Immature natural killer cell (primary cell): ENCODE data around the gene ARID3C. TPM values are rescaled to one million over a fixed set of nuclear protein-coding genes. Genes with fewer than 3 reads are reported as not detected.
A peak's percentile ranks its signal among the peaks of the same experiment; 100 is the strongest.

Experiments
- DNase-seq, 3 donors: peaks; one replicate each; pipeline ENCODE4 v3.0.0; 2022; ENCODE audit warnings: mixed read lengths in 1 of 3
- H3K27ac Mint-ChIP-seq, 6 donors: one replicate each; pipeline ENCODE4 v1.8.0; 2020; ENCODE audit warnings: mixed read lengths in 6 of 6, mild to moderate bottlenecking in 5 of 6, inconsistent platforms in 4 of 6, moderate library complexity in 3 of 6
- H3K27me3 Mint-ChIP-seq, 3 donors: one replicate each; pipeline ENCODE4 v1.8.0; 2020 to 2021; ENCODE audit warnings: low read depth in 3 of 3, mild to moderate bottlenecking in 3 of 3, mixed read lengths in 3 of 3, moderate library complexity in 3 of 3, inconsistent platforms in 1 of 3
- H3K36me3 Mint-ChIP-seq, 3 donors: one replicate each; pipeline ENCODE4 v1.8.0; 2020; ENCODE audit warnings: mixed read lengths in 3 of 3, inconsistent platforms in 2 of 3, mild to moderate bottlenecking in 2 of 3
- H3K4me1 Mint-ChIP-seq, 2 donors: one replicate each; pipeline ENCODE4 v1.8.0; 2020; ENCODE audit warnings: inconsistent platforms in 2 of 2, mild to moderate bottlenecking in 2 of 2, mixed read lengths in 2 of 2, moderate library complexity in 1 of 2
- H3K4me3 Mint-ChIP-seq, 5 donors: one replicate each; pipeline ENCODE4 v1.8.0; 2020; ENCODE audit warnings: mild to moderate bottlenecking in 5 of 5, mixed read lengths in 5 of 5, inconsistent platforms in 3 of 5, moderate library complexity in 3 of 5
- H3K9me3 Mint-ChIP-seq, 6 donors: one replicate each; pipeline ENCODE4 v1.8.0; 2020; ENCODE audit warnings: mild to moderate bottlenecking in 6 of 6, mixed read lengths in 6 of 6, inconsistent platforms in 4 of 6, moderate library complexity in 3 of 6
- polyA plus RNA-seq, 3 donors: library from polyadenylated mRNA; unstranded; fragments of 300-500 nt; fragmentation: Illumina TruSeq; gene quantifications; one replicate each; pipeline ENCODE4 v1.2.3, GENCODE V29; 2021

ARID3C gene
- polyA plus RNA-seq, 3 donors from 2014 or later = not detected

- peaks cover 6 to 8% (median 8%) of the 10 kb centered on the region in 3 donors for H3K27me3 Mint-ChIP-seq
- no peaks in the 10 kb centered on the region for H3K9me3 Mint-ChIP-seq
- peaks cover 23 to 31% of the 10 kb centered on the region in 2 donors for H3K4me1 Mint-ChIP-seq
- peaks cover 0 to 18% (median 4%) of the 10 kb centered on the region in 3 donors for H3K36me3 Mint-ChIP-seq
- H3K4me3 Mint-ChIP-seq = peak overlapping the region; percentile 92 to 98 (median 93)
- peak overlapping the region; percentile 88 to 98 (median 92) for H3K27ac Mint-ChIP-seq
- no peak for DNase-seq
These were observed 17.5 kb downstream of the ARID3C start for GRCh38 chr9:34611251-34611810.

GRCh38 chr9:34610434-34611206, 18.2 kb downstream of the ARID3C start:
- H3K36me3 Mint-ChIP-seq = peaks cover 0 to 15% (median 0%) of the 10 kb centered on the region in 3 donors
- H3K27ac Mint-ChIP-seq = peak overlapping the region in 5 of 6 donors; percentile 75 to 98 (median 93)
- no peaks in the 10 kb centered on the region for H3K9me3 Mint-ChIP-seq
- H3K4me3 Mint-ChIP-seq = peak overlapping the region; percentile 36 to 98 (median 92)
- peaks cover 6 to 8% (median 8%) of the 10 kb centered on the region in 3 donors for H3K27me3 Mint-ChIP-seq
- DNase-seq = no peak
- peaks cover 23 to 31% of the 10 kb centered on the region in 2 donors for H3K4me1 Mint-ChIP-seq

GRCh38 chr9:34607331-34607730, 21.5 kb downstream of the ARID3C start:
- peaks cover 12 to 18% of the 10 kb centered on the region in 2 donors for H3K4me1 Mint-ChIP-seq
- no peak overlapping the region for H3K4me3 Mint-ChIP-seq
- peaks cover 2 to 6% (median 5%) of the 10 kb centered on the region in 3 donors for H3K27me3 Mint-ChIP-seq
- no peaks in the 10 kb centered on the region for H3K9me3 Mint-ChIP-seq
- no peak overlapping the region for H3K27ac Mint-ChIP-seq
- no peaks in the 10 kb centered on the region for H3K36me3 Mint-ChIP-seq
- DNase-seq = no peak

GRCh38 chr9:34606905-34607304, 22.0 kb downstream of the ARID3C start:
- H3K4me3 Mint-ChIP-seq = no peak overlapping the region
- no peaks in the 10 kb centered on the region for H3K36me3 Mint-ChIP-seq
- peaks cover 0 to 4% (median 3%) of the 10 kb centered on the region in 3 donors for H3K27me3 Mint-ChIP-seq
- H3K9me3 Mint-ChIP-seq = no peaks in the 10 kb centered on the region
- no peak overlapping the region for H3K27ac Mint-ChIP-seq
- H3K4me1 Mint-ChIP-seq = peaks cover 10 to 15% of the 10 kb centered on the region in 2 donors
- no peak for DNase-seq

GRCh38 chr9:34606190-34606589, 22.7 kb downstream of the ARID3C start:
- H3K36me3 Mint-ChIP-seq = no peaks in the 10 kb centered on the region
- H3K27ac Mint-ChIP-seq = no peak overlapping the region
- no peak for DNase-seq
- peaks cover 0 to 5% (median under 1%) of the 10 kb centered on the region in 3 donors for H3K27me3 Mint-ChIP-seq
- no peaks in the 10 kb centered on the region for H3K9me3 Mint-ChIP-seq
- H3K4me1 Mint-ChIP-seq = peaks cover 5 to 10% of the 10 kb centered on the region in 2 donors
- no peak overlapping the region for H3K4me3 Mint-ChIP-seq

GRCh38 chr9:34603610-34604231, 25.1 kb downstream of the ARID3C start:
- H3K27me3 Mint-ChIP-seq = peaks cover 0 to 5% (median 2%) of the 10 kb centered on the region in 3 donors
- peak; percentile 66 to 73 (median 69) for DNase-seq
- no peaks in the 10 kb centered on the region for H3K9me3 Mint-ChIP-seq
- no peak overlapping the region for H3K27ac Mint-ChIP-seq
- no peaks in the 10 kb centered on the region for H3K4me1 Mint-ChIP-seq
- H3K4me3 Mint-ChIP-seq = no peak overlapping the region
- H3K36me3 Mint-ChIP-seq = no peaks in the 10 kb centered on the region

- Mint-ChIP-seq H3K27me3 (peaks cover 0 to 6% (median 2%) of the 10 kb centered on the region in 3 donors), H3K9me3 (no peaks in the 10 kb centered on the region), H3K27ac (no peak overlapping the region), H3K36me3 (no peaks in the 10 kb centered on the region), H3K4me3 (no peak overlapping the region), H3K4me1 (no peaks in the 10 kb centered on the region)
- no peak for DNase-seq
These were observed 26.8 kb downstream of the ARID3C start for GRCh38 chr9:34601937-34602573.

GRCh38 chr9:34600908-34601307, 28.0 kb downstream of the ARID3C start:
- no peaks in the 10 kb centered on the region for H3K9me3 Mint-ChIP-seq
- no peak overlapping the region for H3K27ac Mint-ChIP-seq
- no peaks in the 10 kb centered on the region for H3K36me3 Mint-ChIP-seq
- no peaks in the 10 kb centered on the region for H3K4me1 Mint-ChIP-seq
- DNase-seq = no peak
- no peak overlapping the region for H3K4me3 Mint-ChIP-seq
- H3K27me3 Mint-ChIP-seq = peaks cover 0 to 6% (median 2%) of the 10 kb centered on the region in 3 donors

GRCh38 chr9:34599546-34599945, 29.3 kb downstream of the ARID3C start:
- no peak for DNase-seq
- Mint-ChIP-seq H3K27ac (no peak overlapping the region), H3K4me3 (no peak overlapping the region), H3K9me3 (no peaks in the 10 kb centered on the region), H3K27me3 (peaks cover 0 to 3% (median 2%) of the 10 kb centered on the region in 3 donors), H3K36me3 (no peaks in the 10 kb centered on the region), H3K4me1 (no peaks in the 10 kb centered on the region)

GRCh38 chr9:34594177-34594576, 34.7 kb downstream of the ARID3C start:
- Mint-ChIP-seq H3K4me1 (peaks cover 11 to 20% of the 10 kb centered on the region in 2 donors), H3K36me3 (no peaks in the 10 kb centered on the region), H3K27ac (no peak overlapping the region), H3K9me3 (no peaks in the 10 kb centered on the region), H3K27me3 (peaks cover 13 to 23% (median 13%) of the 10 kb centered on the region in 3 donors), H3K4me3 (no peak overlapping the region)
- DNase-seq = no peak

GRCh38 chr9:34592895-34593601, 35.8 kb downstream of the ARID3C start:
- peak overlapping the region in 4 of 5 donors; percentile 50 to 69 (median 60) for H3K4me3 Mint-ChIP-seq
- no peak for DNase-seq
- no peaks in the 10 kb centered on the region for H3K9me3 Mint-ChIP-seq
- no peak overlapping the region for H3K27ac Mint-ChIP-seq
- peaks cover 0 to 6% (median 4%) of the 10 kb centered on the region in 3 donors for H3K36me3 Mint-ChIP-seq
- peaks cover 22 to 30% of the 10 kb centered on the region in 2 donors for H3K4me1 Mint-ChIP-seq
- H3K27me3 Mint-ChIP-seq = peaks cover 13 to 31% (median 17%) of the 10 kb centered on the region in 3 donors

- no peaks in the 10 kb centered on the region for H3K9me3 Mint-ChIP-seq
- no peak for DNase-seq
- peak overlapping the region; percentile 52 to 69 (median 68) for H3K4me3 Mint-ChIP-seq
- peaks cover 0 to 6% (median 4%) of the 10 kb centered on the region in 3 donors for H3K36me3 Mint-ChIP-seq
- H3K4me1 Mint-ChIP-seq = peaks cover 23 to 31% of the 10 kb centered on the region in 2 donors
- peaks cover 15 to 40% (median 20%) of the 10 kb centered on the region in 3 donors for H3K27me3 Mint-ChIP-seq
- H3K27ac Mint-ChIP-seq = no peak overlapping the region
These were observed 36.7 kb downstream of the ARID3C start for GRCh38 chr9:34591917-34592866.
